ENCODE measurements around the gene ACAD9. TPM values are rescaled to one million over a fixed set of nuclear protein-coding genes. Genes with fewer than 3 reads are reported as not detected.

ACAD9 gene
- total and polyA plus RNA-seq, 8 donors, result 38.6 to 46.4 (median 43.4) TPM

DNA sequence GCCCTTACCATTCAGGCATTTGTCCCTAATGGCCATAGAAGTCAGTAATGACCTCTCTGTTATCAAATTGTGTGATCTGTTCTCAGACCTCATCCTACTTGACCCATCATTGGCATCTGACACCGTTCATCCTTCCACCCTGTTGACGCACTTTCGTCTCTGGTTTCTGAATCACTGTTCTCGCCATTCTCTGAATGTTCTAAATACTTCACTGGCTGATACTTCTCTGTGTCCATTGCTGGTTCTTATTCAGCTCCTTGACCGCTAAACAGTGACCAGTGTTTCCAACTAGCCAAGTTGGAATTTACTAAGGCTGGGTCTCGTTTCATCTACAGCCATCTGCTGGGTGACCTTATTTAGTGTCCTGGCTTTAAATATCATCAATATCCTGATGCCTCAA lies 2.2 kb downstream of the ACAD9 start:
- DNase-seq (no peak), ATAC-seq (no peak)
- H3K36me3 ChIP-seq, result peaks cover 0 to 19% of the 10 kb centered on the region in 2 donors
- intact Hi-C loops (cut with DNase I), result no loop called here
- H3K27ac ChIP-seq, result no peak overlapping the region
- H3K4me1 ChIP-seq, result peaks cover 15 to 47% of the 10 kb centered on the region in 2 donors
- no peaks in the 10 kb centered on the region for H3K9me3 ChIP-seq
- no peak overlapping the region for H3K4me3 ChIP-seq
- no peak for TF ChIP-seq CTCF (IDR thresholded peaks at IDR 0.05)
- no peaks in the 10 kb centered on the region for H3K27me3 ChIP-seq

- no peak for ATAC-seq
- no peak for TF ChIP-seq CTCF (IDR thresholded peaks at IDR 0.05)
- no peaks in the 10 kb centered on the region for H3K27me3 ChIP-seq
- peaks cover 15 to 40% of the 10 kb centered on the region in 2 donors for H3K4me1 ChIP-seq
- H3K36me3 ChIP-seq, result peaks cover 0 to 31% of the 10 kb centered on the region in 2 donors
- H3K27ac ChIP-seq, result no peak overlapping the region
- DNase-seq, result no peak
- no peak overlapping the region for H3K4me3 ChIP-seq
- intact Hi-C loops (cut with DNase I), result no loop called here
- no peaks in the 10 kb centered on the region for H3K9me3 ChIP-seq
Measured at GRCh38 chr3:128882719-128883118, 3.3 kb downstream of the ACAD9 start.

GRCh38 chr3:128884992-128885391 lies 5.6 kb downstream of the ACAD9 start:
- Histone ChIP-seq H3K36me3 (peaks cover 0 to 38% of the 10 kb centered on the region in 2 donors), H3K4me1 (peaks cover 7 to 26% of the 10 kb centered on the region in 2 donors), H3K9me3 (no peaks in the 10 kb centered on the region), H3K4me3 (no peak overlapping the region), H3K27me3 (no peaks in the 10 kb centered on the region), H3K27ac (no peak overlapping the region)
- DNase-seq (no peak), ATAC-seq (no peak)
- TF ChIP-seq CTCF (IDR thresholded peaks at IDR 0.05), result no peak
- intact Hi-C loops (cut with DNase I), result no loop called here

- peaks cover 0 to 61% of the 10 kb centered on the region in 2 donors for H3K36me3 ChIP-seq
- H3K9me3 ChIP-seq, result no peaks in the 10 kb centered on the region
- no peaks in the 10 kb centered on the region for H3K27me3 ChIP-seq
- TF ChIP-seq CTCF (IDR thresholded peaks at IDR 0.05), result no peak
- ATAC-seq (no peak), DNase-seq (no peak)
- H3K4me3 ChIP-seq, result no peak overlapping the region
- peaks cover 0 to 3% of the 10 kb centered on the region in 2 donors for H3K4me1 ChIP-seq
- intact Hi-C loops (cut with DNase I), result no loop called here
- H3K27ac ChIP-seq, result no peak overlapping the region
Measured at GRCh38 chr3:128889139-128889894, 9.9 kb downstream of the ACAD9 start.

DNA sequence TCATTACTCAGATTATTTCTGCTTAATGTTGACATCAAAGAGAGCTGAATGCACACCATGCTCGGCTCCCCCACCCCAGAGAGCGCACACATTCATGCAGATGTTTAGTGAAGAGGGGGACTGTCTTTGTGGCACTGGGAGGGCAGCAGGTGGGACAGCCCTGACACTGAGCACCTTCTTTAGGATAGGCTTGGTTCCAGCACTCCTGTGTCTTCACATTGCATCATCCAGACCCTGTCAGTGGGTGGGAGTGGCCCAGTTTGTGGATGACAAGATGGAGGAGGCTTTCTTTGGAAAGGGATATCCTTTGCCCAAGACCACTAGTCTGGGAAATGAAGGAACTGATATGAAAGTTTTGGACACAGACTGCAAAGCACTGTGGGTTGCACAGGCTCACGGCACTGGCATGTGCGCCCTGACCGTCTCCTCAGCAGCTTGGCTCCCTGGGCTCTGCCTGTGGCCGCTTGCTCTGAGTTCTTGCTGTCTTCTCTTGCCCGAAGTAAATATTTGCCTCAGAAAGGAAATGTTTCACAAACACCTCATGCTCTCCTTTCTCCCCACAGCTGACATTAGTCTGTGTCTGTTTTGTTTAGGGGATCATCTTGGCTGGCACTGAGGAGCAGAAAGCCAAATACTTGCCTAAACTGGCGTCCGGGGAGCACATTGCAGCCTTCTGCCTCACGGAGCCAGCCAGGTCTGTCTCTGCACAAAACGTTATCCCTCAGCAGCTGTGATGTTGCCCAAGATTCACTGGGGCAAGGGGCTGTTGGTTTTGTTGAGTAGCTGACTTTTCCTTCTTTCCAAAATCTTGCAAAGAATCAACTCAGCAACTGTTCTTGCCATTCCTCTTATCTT lies 16.6 kb downstream of the ACAD9 start:
- Histone ChIP-seq H3K27ac (no peak overlapping the region), H3K36me3 (peaks cover 0 to 90% of the 10 kb centered on the region in 2 donors), H3K27me3 (no peaks in the 10 kb centered on the region), H3K4me3 (no peak overlapping the region), H3K4me1 (no peaks in the 10 kb centered on the region), H3K9me3 (no peaks in the 10 kb centered on the region)
- ATAC-seq, result no peak
- DNase-seq, result no peak
- intact Hi-C loops (cut with DNase I), result no loop called here
- TF ChIP-seq CTCF (IDR thresholded peaks at IDR 0.05), result no peak
